ENCODE measurements around the gene DAZAP1.
A peak's percentile ranks its signal among the peaks of the same experiment; 100 is the strongest.

The DAZAP1 gene

GRCh38 chr19:1470055-1470304, 62.6 kb downstream of the DAZAP1 start:
- Histone ChIP-seq H3K9me2 (replicated peaks; ENCODE audit: low read depth, low read length) (no peaks in the 10 kb centered on the region), H3K9ac (ENCODE audit: low read depth, low read length, poor library complexity, severe bottlenecking) (no peak overlapping the region), H3K27me3 (ENCODE audit: insufficient read depth, low read length, poor library complexity, severe bottlenecking) (no peaks in the 10 kb centered on the region), H3K4me2 (ENCODE audit: low read depth, low read length, poor library complexity, severe bottlenecking) (no peak overlapping the region), H3K79me2 (ENCODE audit: insufficient read depth, low read length) (no peaks in the 10 kb centered on the region), H3K4me3 (ENCODE audit: low read length, poor library complexity, severe bottlenecking) (no peak overlapping the region), H4K20me1 (ENCODE audit: insufficient read depth, low read length, poor library complexity, severe bottlenecking) (peaks cover 14% of the 10 kb centered on the region), H3K36me3 (ENCODE audit: insufficient read depth, low read length) (no peaks in the 10 kb centered on the region), H3F3A (ENCODE audit: low read depth) (no peaks in the 10 kb centered on the region), H2AFZ (ENCODE audit: low read length) (no peak overlapping the region), H3K9me3 (ENCODE audit: insufficient read depth, low read depth, low read length) (no peaks in the 10 kb centered on the region), H3K4me1 (ENCODE audit: insufficient read depth, low read length, poor library complexity, severe bottlenecking) (no peaks in the 10 kb centered on the region)
- TF ChIP-seq EZH2phosphoT487 (IDR thresholded peaks at IDR 0.05; ENCODE audit: borderline replicate concordance): no peak
- no peak for TF ChIP-seq CTCF (conservative IDR thresholded peaks at IDR 0.05; ENCODE audit: low read length)

GRCh38 chr19:1470305-1471009, 63.1 kb downstream of the DAZAP1 start:
- no peak for TF ChIP-seq CTCF (conservative IDR thresholded peaks at IDR 0.05; ENCODE audit: low read length)
- TF ChIP-seq EZH2phosphoT487 (IDR thresholded peaks at IDR 0.05; ENCODE audit: borderline replicate concordance): no peak
- Histone ChIP-seq H4K20me1 (ENCODE audit: insufficient read depth, low read length, poor library complexity, severe bottlenecking) (peaks cover 14% of the 10 kb centered on the region), H3K4me2 (ENCODE audit: low read depth, low read length, poor library complexity, severe bottlenecking) (peak overlapping the region; percentile 49), H3K9ac (ENCODE audit: low read depth, low read length, poor library complexity, severe bottlenecking) (no peak overlapping the region), H3K9me2 (replicated peaks; ENCODE audit: low read depth, low read length) (no peaks in the 10 kb centered on the region), H3K4me3 (ENCODE audit: low read length, poor library complexity, severe bottlenecking) (peak overlapping the region; percentile 3), H2AFZ (ENCODE audit: low read length) (no peak overlapping the region), H3K27me3 (ENCODE audit: insufficient read depth, low read length, poor library complexity, severe bottlenecking) (no peaks in the 10 kb centered on the region), H3K36me3 (ENCODE audit: insufficient read depth, low read length) (no peaks in the 10 kb centered on the region), H3K4me1 (ENCODE audit: insufficient read depth, low read length, poor library complexity, severe bottlenecking) (no peaks in the 10 kb centered on the region), H3K9me3 (ENCODE audit: insufficient read depth, low read depth, low read length) (no peaks in the 10 kb centered on the region), H3K79me2 (ENCODE audit: insufficient read depth, low read length) (peaks cover 3% of the 10 kb centered on the region; the same call in 1 of the 2 replicates), H3F3A (ENCODE audit: low read depth) (no peaks in the 10 kb centered on the region)

- no peaks in the 10 kb centered on the region for H3K9me2 ChIP-seq (replicated peaks; ENCODE audit: low read depth, low read length)
- peak overlapping the region; percentile 49 for H3K4me2 ChIP-seq (ENCODE audit: low read depth, low read length, poor library complexity, severe bottlenecking)
- H2AFZ ChIP-seq (ENCODE audit: low read length): no peak overlapping the region
- H3K4me1 ChIP-seq (ENCODE audit: insufficient read depth, low read length, poor library complexity, severe bottlenecking): no peaks in the 10 kb centered on the region
- H3F3A ChIP-seq (ENCODE audit: low read depth): no peaks in the 10 kb centered on the region
- no peaks in the 10 kb centered on the region for H3K9me3 ChIP-seq (ENCODE audit: insufficient read depth, low read depth, low read length)
- TF ChIP-seq CTCF (conservative IDR thresholded peaks at IDR 0.05; ENCODE audit: low read length) (no peak), EZH2phosphoT487 (IDR thresholded peaks at IDR 0.05; ENCODE audit: borderline replicate concordance) (no peak)
- H3K9ac ChIP-seq (ENCODE audit: low read depth, low read length, poor library complexity, severe bottlenecking): no peak overlapping the region
- H3K36me3 ChIP-seq (ENCODE audit: insufficient read depth, low read length): no peaks in the 10 kb centered on the region
- H4K20me1 ChIP-seq (ENCODE audit: insufficient read depth, low read length, poor library complexity, severe bottlenecking): peaks cover 16% of the 10 kb centered on the region
- H3K27me3 ChIP-seq (ENCODE audit: insufficient read depth, low read length, poor library complexity, severe bottlenecking): no peaks in the 10 kb centered on the region
- peaks cover 8% of the 10 kb centered on the region; the same call in 1 of the 2 replicates for H3K79me2 ChIP-seq (ENCODE audit: insufficient read depth, low read length)
- peak overlapping the region; percentile 3 for H3K4me3 ChIP-seq (ENCODE audit: low read length, poor library complexity, severe bottlenecking)
These were observed 63.7 kb downstream of the DAZAP1 start for GRCh38 chr19:1471010-1471514.

Measured in Loucy (cell line).